Measurements from ENCODE around the gene HNRNPLL. TPM values are rescaled to one million over a fixed set of nuclear protein-coding genes. Genes with fewer than 3 reads are reported as not detected.

HNRNPLL gene
- total RNA-seq, 4 donors from 2014 or later = 45.2 to 59.7 (median 54.4) TPM

GRCh38 chr2:38600921-38601455 is 1.7 kb downstream of the HNRNPLL start:
- in situ Hi-C loops (cut with MboI; ENCODE audit: low pct_ligation_motif_present in 1 of 4, low pct_unique_long_range_greater_than_20kb in 1 of 4, low sequenced_read_pairs in 3 of 4) = loop anchor here in 2 of 4 donors (10.0 kb wide), 1 partner anchor 64 kb away; the partner anchor contains the start of gene GALM (in 2 of the 2)
- DNase-seq = no peak

GRCh38 chr2:38600242-38600891 is 2.4 kb downstream of the HNRNPLL start:
- H3K4me3 ChIP-seq = peak overlapping the region in 3 of 4 donors; percentile 69 to 86 (median 85)
- no peak for TF ChIP-seq EP300 (IDR thresholded peaks at IDR 0.05; ENCODE audit: low read depth)
- TF ChIP-seq POLR2AphosphoS5 (IDR thresholded peaks at IDR 0.05) = no peak
- 16 to 26% methylated on average over 12 to 15 of the region's 15 CpGs for WGBS, 2 donors (ENCODE audit: low coverage in 1 of 2)
- H3K36me3 ChIP-seq = no peaks in the 10 kb centered on the region
- peaks cover 10 to 68% (median 37%) of the 10 kb centered on the region in 4 donors for H3K4me1 ChIP-seq
- H3K9me3 ChIP-seq = no peaks in the 10 kb centered on the region
- no peaks in the 10 kb centered on the region for H3K27me3 ChIP-seq
- intact Hi-C loops (cut with DNase I; ENCODE audit: low total_unique reads) = loop anchor here (10.0 kb wide), 1 partner anchor 124 kb away; no protein-coding TSS in a partner anchor
- peak overlapping the region; percentile 97 to 98 (median 98) for H3K27ac ChIP-seq
- in situ Hi-C loops (cut with MboI; ENCODE audit: low pct_ligation_motif_present in 1 of 4, low pct_unique_long_range_greater_than_20kb in 1 of 4, low sequenced_read_pairs in 3 of 4) = loop anchor here in 2 of 4 donors (10.0 kb wide), 1 partner anchor 64 kb away; the partner anchor contains the start of gene GALM (in 2 of the 2)
- peak; percentile 21 for DNase-seq

More at GRCh38 chr2:38600921-38601455, 1.7 kb downstream of the HNRNPLL start:
- Histone ChIP-seq H3K36me3 (no peaks in the 10 kb centered on the region), H3K9me3 (no peaks in the 10 kb centered on the region), H3K27me3 (no peaks in the 10 kb centered on the region), H3K4me3 (peak overlapping the region in 3 of 4 donors; percentile 69 to 86 (median 85)), H3K27ac (peak overlapping the region; percentile 97 to 98 (median 98)), H3K4me1 (peaks cover 10 to 64% (median 37%) of the 10 kb centered on the region in 4 donors)
- WGBS, 2 donors (ENCODE audit: low coverage in 1 of 2) = 9 to 11% methylated on average over 9 of the region's 9 CpGs
- intact Hi-C loops (cut with DNase I; ENCODE audit: low total_unique reads) = loop anchor here (10.0 kb wide), 1 partner anchor 124 kb away; no protein-coding TSS in a partner anchor
- TF ChIP-seq EP300 (IDR thresholded peaks at IDR 0.05; ENCODE audit: low read depth) (no peak), POLR2A (IDR thresholded peaks at IDR 0.05) (no peak), POLR2AphosphoS5 (IDR thresholded peaks at IDR 0.05) (no peak), CTCF (IDR thresholded peaks at IDR 0.05) (no peak)

- peak in 1 of 3 donors; percentile 34 for TF ChIP-seq POLR2AphosphoS5 (IDR thresholded peaks at IDR 0.05)
- TF ChIP-seq POLR2A (IDR thresholded peaks at IDR 0.05) = no peak
- TF ChIP-seq CTCF (IDR thresholded peaks at IDR 0.05) = no peak
- TF ChIP-seq EP300 (IDR thresholded peaks at IDR 0.05; ENCODE audit: low read depth) = no peak
- Histone ChIP-seq H3K9me3 (no peaks in the 10 kb centered on the region), H3K36me3 (no peaks in the 10 kb centered on the region), H3K4me1 (peaks cover 10 to 72% (median 37%) of the 10 kb centered on the region in 4 donors), H3K27ac (peak overlapping the region; percentile 97 to 98 (median 98)), H3K27me3 (no peaks in the 10 kb centered on the region), H3K4me3 (peak overlapping the region in 2 of 4 donors; percentile 85 to 86)
- in situ Hi-C loops (cut with MboI; ENCODE audit: low pct_ligation_motif_present in 1 of 4, low pct_unique_long_range_greater_than_20kb in 1 of 4, low sequenced_read_pairs in 3 of 4) = loop anchor here in 2 of 4 donors (10.0 kb wide), 2 partner anchors 65 to 135 kb away; partner anchors contain the start of gene GALM (in 2 of the 2)
- 30 to 39% methylated on average over 4 of the region's 4 CpGs for WGBS, 2 donors (ENCODE audit: low coverage in 1 of 2)
- DNase-seq = no peak
- intact Hi-C loops (cut with DNase I; ENCODE audit: low total_unique reads) = loop anchor here (10.0 kb wide), 1 partner anchor 125 kb away; no protein-coding TSS in a partner anchor
Measured at GRCh38 chr2:38599706-38600105, 3.0 kb downstream of the HNRNPLL start.

- intact Hi-C loops (cut with DNase I; ENCODE audit: low total_unique reads) (no loop called here), in situ Hi-C loops (cut with MboI; ENCODE audit: low pct_ligation_motif_present in 1 of 4, low pct_unique_long_range_greater_than_20kb in 1 of 4, low sequenced_read_pairs in 3 of 4) (loop anchor here in 1 of 4 donors (10.0 kb wide), 1 partner anchor 136 kb away; no protein-coding TSS in a partner anchor)
- Histone ChIP-seq H3K4me3 (peak overlapping the region in 1 of 4 donors; percentile 86), H3K27me3 (no peaks in the 10 kb centered on the region), H3K4me1 (peaks cover 8 to 76% (median 35%) of the 10 kb centered on the region in 4 donors), H3K27ac (peak overlapping the region; percentile 97 to 98 (median 98)), H3K9me3 (no peaks in the 10 kb centered on the region), H3K36me3 (no peaks in the 10 kb centered on the region)
- no peak for DNase-seq
- 0 to 4% methylated on average over 1 of the region's 1 CpG for WGBS, 2 donors (ENCODE audit: low coverage in 1 of 2)
- TF ChIP-seq POLR2A (IDR thresholded peaks at IDR 0.05) (no peak), EP300 (IDR thresholded peaks at IDR 0.05; ENCODE audit: low read depth) (no peak), POLR2AphosphoS5 (IDR thresholded peaks at IDR 0.05) (no peak), CTCF (IDR thresholded peaks at IDR 0.05) (no peak)
Measured at GRCh38 chr2:38598991-38599295, 3.8 kb downstream of the HNRNPLL start.

Data from transverse colon (tissue), 4 donors.